ENCODE results near the gene EYA2.

- TF ChIP-seq CTCF (conservative IDR thresholded peaks at IDR 0.05; ENCODE audit: low read depth, low read length): no peak
- TF ChIP-seq EZH2 (IDR thresholded peaks at IDR 0.05; ENCODE audit: low read length, unreplicated experiment): no peak
Measured at GRCh38 chr20:46865824-46866223, 28.8 kb upstream of the EYA2 start.
